Upper lobe of left lung (tissue), 4 donors: ENCODE results near the gene TAS2R30.

Source experiments
- CTCF ChIP-seq, 6 experiments: fragments of 450-650 bp in 4 of 6; fragments of 200-600 bp in 2 of 6; sonication (generic) in 2 of 6; IDR thresholded peaks; one replicate each; pipeline ENCODE4 v1.5.1; 2016 to 2019; ENCODE audit warnings: antibody characterized with exemption in 6 of 6
- POLR2A ChIP-seq, 4 donors: fragments of 450-650 bp; IDR thresholded peaks; one replicate each; pipeline ENCODE4 v1.5.1; 2016 to 2017; ENCODE audit warnings: antibody characterized with exemption in 4 of 4, mild to moderate bottlenecking in 2 of 4
- POLR2AphosphoS5 ChIP-seq, 2 donors: sonication (generic); formaldehyde crosslinking; IDR thresholded peaks; one replicate each; pipeline ENCODE4 v1.5.1; 2017; ENCODE audit warnings: antibody characterized with exemption in 2 of 2

- no peak for TF ChIP-seq POLR2A (IDR thresholded peaks at IDR 0.05)
- no peak for TF ChIP-seq CTCF (IDR thresholded peaks at IDR 0.05)
- TF ChIP-seq POLR2AphosphoS5 (IDR thresholded peaks at IDR 0.05), result no peak
Measured at GRCh38 chr12:11108862-11109261, 25.6 kb downstream of the TAS2R30 start.
